Mesenchymal stem cell (in vitro differentiated cells and primary cell): Measurements from ENCODE around the gene NAIF1.

Source experiments
- DNase-seq: peaks from one replicate; pipeline ENCODE4 v3.0.0-alpha.2; 2013
- H2AFZ ChIP-seq: one replicate; pipeline ENCODE4 v1.6.1; 2013; ENCODE audit warnings: low read depth, mild to moderate bottlenecking, control low read depth, inconsistent platforms, low read length, moderate library complexity
- H2AK5ac ChIP-seq: 2 replicates; pipeline ENCODE4 v1.6.1; 2013; ENCODE audit warnings: low read length, moderate library complexity, mild to moderate bottlenecking, inconsistent platforms; ENCODE audit not compliant: severe bottlenecking
- H2BK120ac ChIP-seq: one replicate; pipeline ENCODE4 v1.6.1; 2013; ENCODE audit warnings: low read depth, mild to moderate bottlenecking, inconsistent platforms, low read length, moderate library complexity
- H2BK12ac ChIP-seq, 2 experiments: one replicate each; pipeline ENCODE4 v1.6.1; 2013; ENCODE audit warnings: inconsistent platforms in 2 of 2, low read length in 2 of 2, mild to moderate bottlenecking in 2 of 2, moderate library complexity in 2 of 2, control low read depth in 1 of 2
- H2BK15ac ChIP-seq: one replicate; pipeline ENCODE4 v1.6.1; 2013; ENCODE audit warnings: mild to moderate bottlenecking, low read depth, inconsistent platforms; ENCODE audit not compliant: poor library complexity, severe bottlenecking
- H2BK5ac ChIP-seq: 2 replicates; pipeline ENCODE4 v1.6.1; 2013; ENCODE audit warnings: low read depth, mild to moderate bottlenecking, low read length, control low read depth, inconsistent platforms; ENCODE audit not compliant: poor library complexity, severe bottlenecking
- H3K14ac ChIP-seq, 2 experiments: one replicate each; pipeline ENCODE4 v1.6.1; 2013; ENCODE audit warnings: inconsistent platforms in 2 of 2, low read length in 2 of 2, control low read depth in 1 of 2, mild to moderate bottlenecking in 1 of 2, moderate library complexity in 1 of 2
- H3K18ac ChIP-seq, 2 experiments: one replicate each; pipeline ENCODE4 v1.6.1; 2013; ENCODE audit warnings: inconsistent platforms in 2 of 2, low read length in 2 of 2, control low read depth in 1 of 2, low read depth in 1 of 2, mild to moderate bottlenecking in 1 of 2
- H3K23ac ChIP-seq, 2 experiments: one replicate each; pipeline ENCODE4 v1.6.1; 2013; ENCODE audit warnings: inconsistent platforms in 2 of 2, low read length in 2 of 2, mild to moderate bottlenecking in 2 of 2, moderate library complexity in 2 of 2, control low read depth in 1 of 2
- H3K27ac ChIP-seq: 2 replicates; pipeline ENCODE4 v1.5.1; 2013; ENCODE audit warnings: mild to moderate bottlenecking, moderate library complexity, low read length, control low read depth, inconsistent platforms; ENCODE audit not compliant: poor library complexity, severe bottlenecking
- H3K27me3 ChIP-seq, 2 experiments: 2 replicates each; pipeline versions ENCODE4 v1.6.1 to v1.7.0; 2013; ENCODE audit warnings: low read length in 2 of 2, mild to moderate bottlenecking in 2 of 2, moderate library complexity in 2 of 2, control low read depth in 1 of 2, inconsistent platforms in 1 of 2; ENCODE audit not compliant: control insufficient read depth in 1 of 2, insufficient read depth in 1 of 2
- H3K36me3 ChIP-seq, 2 experiments: 2 replicates each; pipeline versions ENCODE4 v1.6.1 to v1.7.0; 2013; ENCODE audit warnings: low read length in 2 of 2, control low read depth in 1 of 2, inconsistent platforms in 1 of 2, low read depth in 1 of 2, mild to moderate bottlenecking in 1 of 2; ENCODE audit not compliant: insufficient read depth in 2 of 2, control insufficient read depth in 1 of 2
- H3K4ac ChIP-seq, 2 experiments: one replicate each; pipeline ENCODE4 v1.6.1; 2013; ENCODE audit warnings: inconsistent platforms in 2 of 2, low read length in 2 of 2, mild to moderate bottlenecking in 2 of 2, moderate library complexity in 2 of 2, control low read depth in 1 of 2, low read depth in 1 of 2
- H3K4me1 ChIP-seq: 2 replicates; pipeline ENCODE4 v1.6.1; 2013; ENCODE audit warnings: low read depth, low read length, control low read depth; ENCODE audit not compliant: control insufficient read depth, insufficient read depth
- H3K4me2 ChIP-seq: 2 replicates; pipeline ENCODE4 v1.6.1; 2013; ENCODE audit warnings: low read length, mild to moderate bottlenecking, inconsistent platforms; ENCODE audit not compliant: poor library complexity, severe bottlenecking
- H3K4me3 ChIP-seq, 2 experiments: 2 replicates each; pipeline versions ENCODE4 v1.5.1 to v1.7.0; 2013; ENCODE audit warnings: low read length in 2 of 2, mild to moderate bottlenecking in 2 of 2, control low read depth in 1 of 2, low read depth in 1 of 2; ENCODE audit not compliant: insufficient read depth in 1 of 2
- H3K79me1 ChIP-seq: replicated peaks from 2 replicates; pipeline ENCODE4 v1.6.1; 2013; ENCODE audit warnings: mild to moderate bottlenecking, control low read depth, low read length, inconsistent platforms; ENCODE audit not compliant: poor library complexity, severe bottlenecking
- H3K9ac ChIP-seq: 2 replicates; pipeline ENCODE4 v1.7.0; 2013; ENCODE audit warnings: mild to moderate bottlenecking, low read length, moderate library complexity
- H3K9me3 ChIP-seq: 2 replicates; pipeline ENCODE4 v1.7.0; 2013; ENCODE audit warnings: mild to moderate bottlenecking, low read length; ENCODE audit not compliant: control insufficient read depth
- H4K8ac ChIP-seq: one replicate; pipeline ENCODE4 v1.6.1; 2013; ENCODE audit warnings: inconsistent platforms, mild to moderate bottlenecking, low read length, moderate library complexity
- H4K91ac ChIP-seq: one replicate; pipeline ENCODE4 v1.6.1; 2013; ENCODE audit warnings: mild to moderate bottlenecking, low read length, inconsistent platforms
- WGBS: methylation state at CpG from one replicate; pipeline ENCODE4 v1.1.7; 2013; ENCODE audit warnings: mixed read lengths; 5-methylcytosine and 5-hydroxymethylcytosine counted together

NAIF1 gene

DNA sequence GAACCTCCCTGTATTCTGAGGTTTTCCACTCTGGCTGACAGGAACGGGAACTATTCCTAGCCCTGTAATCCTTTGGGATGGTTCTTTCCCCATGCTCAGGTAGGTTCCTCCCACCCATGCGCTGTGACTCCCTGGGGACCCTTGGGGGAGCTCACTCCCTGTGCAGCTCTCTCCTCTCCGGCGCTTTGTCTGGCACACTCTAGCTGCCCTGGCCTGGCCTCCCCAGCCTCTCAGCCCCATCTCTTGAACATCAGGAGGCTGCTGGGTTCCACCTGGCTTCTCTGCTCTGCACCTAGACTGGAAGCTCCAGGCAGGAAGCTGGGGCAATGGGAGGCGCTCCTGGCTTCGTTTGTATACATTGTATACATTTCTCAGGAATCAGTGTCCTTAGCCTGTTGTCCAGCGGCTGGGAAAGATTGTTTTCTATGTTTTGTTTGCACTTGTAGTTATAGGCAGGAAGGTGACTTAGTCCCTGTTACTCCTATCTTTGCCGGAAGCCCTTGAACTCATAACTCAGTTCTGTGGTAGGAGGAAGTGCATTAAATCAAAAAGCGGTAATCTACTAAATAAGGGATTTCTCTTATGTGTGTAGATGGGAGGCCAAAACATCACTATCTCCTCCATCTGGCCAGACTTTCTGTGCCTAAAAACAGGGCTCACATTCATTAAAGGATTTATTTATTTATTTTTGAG is 21.3 kb upstream of the NAIF1 start:
- H4K8ac ChIP-seq, result peak overlapping the region; percentile 80
- H4K91ac ChIP-seq, result peak overlapping the region; percentile 48
- no peak overlapping the region for H2BK15ac ChIP-seq
- no peak overlapping the region for H3K18ac ChIP-seq
- DNase-seq, result no peak
- no peak overlapping the region for H3K4me2 ChIP-seq
- H2BK12ac ChIP-seq, result no peak overlapping the region
- no peaks in the 10 kb centered on the region for H3K27me3 ChIP-seq
- no peak overlapping the region for H2AFZ ChIP-seq
- H3K9me3 ChIP-seq, result no peaks in the 10 kb centered on the region
- H3K14ac ChIP-seq, result no peak overlapping the region
- no peak overlapping the region for H2BK120ac ChIP-seq
- H2BK5ac ChIP-seq, result no peak overlapping the region
- no peak overlapping the region for H3K4ac ChIP-seq
- peaks cover 0 to 6% of the 10 kb centered on the region in 2 experiments for H3K36me3 ChIP-seq
- H3K79me1 ChIP-seq, result peaks cover 41% of the 10 kb centered on the region
- no peak overlapping the region for H3K4me3 ChIP-seq
- no peak overlapping the region for H2AK5ac ChIP-seq
- H3K9ac ChIP-seq, result no peak overlapping the region
- H3K23ac ChIP-seq, result peak overlapping the region in 1 of 2 experiments; percentile 23
- peaks cover 9% of the 10 kb centered on the region for H3K4me1 ChIP-seq
- H3K27ac ChIP-seq, result no peak overlapping the region
- 80% methylated on average over 7 of the region's 9 CpGs for WGBS

DNA sequence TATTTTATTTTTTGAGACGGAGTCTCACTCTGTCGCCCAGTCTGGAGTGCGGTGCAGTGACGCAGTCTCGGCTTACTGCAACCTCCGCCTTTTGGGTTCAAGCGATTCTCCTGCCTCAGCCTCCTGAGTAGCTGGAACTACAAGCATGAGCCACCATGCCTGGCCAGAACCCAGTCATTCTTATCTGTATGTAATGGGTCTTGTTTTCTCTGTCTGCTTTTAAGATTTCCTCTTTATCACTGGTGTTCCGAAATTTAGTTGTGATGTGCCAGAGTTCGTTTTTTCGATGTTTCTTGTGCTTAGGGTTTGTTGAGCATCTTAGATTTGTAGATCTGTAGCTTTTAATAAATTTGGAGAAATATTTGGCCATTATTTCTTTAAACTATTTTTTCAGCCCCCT is 20.1 kb upstream of the NAIF1 start:
- Histone ChIP-seq H3K27me3 (no peaks in the 10 kb centered on the region), H3K4me3 (no peak overlapping the region), H2BK5ac (peak overlapping the region; percentile 19), H2BK15ac (no peak overlapping the region), H3K23ac (no peak overlapping the region), H3K4me1 (peaks cover 11% of the 10 kb centered on the region), H3K27ac (no peak overlapping the region), H3K4me2 (no peak overlapping the region), H3K79me1 (peaks cover 35% of the 10 kb centered on the region), H3K4ac (no peak overlapping the region), H3K36me3 (peaks cover 0 to 6% of the 10 kb centered on the region in 2 experiments), H2BK12ac (no peak overlapping the region), H2AFZ (no peak overlapping the region), H3K14ac (no peak overlapping the region), H2BK120ac (no peak overlapping the region), H4K8ac (no peak overlapping the region), H3K9ac (no peak overlapping the region), H4K91ac (no peak overlapping the region), H2AK5ac (no peak overlapping the region), H3K9me3 (no peaks in the 10 kb centered on the region), H3K18ac (no peak overlapping the region)
- DNase-seq, result no peak
- over 99% methylated on average over 10 of the region's 10 CpGs for WGBS

DNA sequence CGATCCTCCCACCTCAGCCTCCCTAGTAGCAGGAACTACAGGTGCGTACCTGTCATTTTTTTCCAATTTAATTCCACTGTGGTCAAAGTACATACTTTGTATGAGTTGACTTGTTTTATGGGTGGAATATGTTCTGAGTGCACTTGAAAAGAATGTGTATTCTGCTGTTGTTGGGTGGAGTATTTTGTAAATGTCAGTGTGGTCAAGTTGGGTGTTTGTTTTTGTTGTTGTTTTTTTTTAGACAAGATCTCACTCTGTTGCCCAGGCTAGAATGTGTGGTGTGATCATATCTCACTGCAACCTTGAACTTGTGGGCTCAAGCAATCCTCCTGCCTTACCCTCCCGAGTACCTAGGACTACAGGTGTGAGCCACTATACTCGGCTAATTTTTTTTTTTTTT is 18.8 kb upstream of the NAIF1 start:
- H2BK120ac ChIP-seq, result no peak overlapping the region
- no peak overlapping the region for H2BK15ac ChIP-seq
- H2BK12ac ChIP-seq, result no peak overlapping the region
- H3K9me3 ChIP-seq, result no peaks in the 10 kb centered on the region
- no peak overlapping the region for H2AFZ ChIP-seq
- H3K4me2 ChIP-seq, result no peak overlapping the region
- H3K18ac ChIP-seq, result no peak overlapping the region
- no peak overlapping the region for H3K9ac ChIP-seq
- H3K4me1 ChIP-seq, result peaks cover 10% of the 10 kb centered on the region
- H4K91ac ChIP-seq, result no peak overlapping the region
- H3K36me3 ChIP-seq, result peaks cover 0 to 6% of the 10 kb centered on the region in 2 experiments
- peaks cover 24% of the 10 kb centered on the region for H3K79me1 ChIP-seq
- H2BK5ac ChIP-seq, result no peak overlapping the region
- H3K4ac ChIP-seq, result no peak overlapping the region
- WGBS, result 98% methylated on average over 3 of the region's 4 CpGs
- H4K8ac ChIP-seq, result no peak overlapping the region
- no peak overlapping the region for H3K4me3 ChIP-seq
- no peak overlapping the region for H2AK5ac ChIP-seq
- no peak overlapping the region for H3K14ac ChIP-seq
- DNase-seq, result no peak
- H3K27me3 ChIP-seq, result no peaks in the 10 kb centered on the region
- H3K23ac ChIP-seq, result no peak overlapping the region
- H3K27ac ChIP-seq, result no peak overlapping the region

DNA sequence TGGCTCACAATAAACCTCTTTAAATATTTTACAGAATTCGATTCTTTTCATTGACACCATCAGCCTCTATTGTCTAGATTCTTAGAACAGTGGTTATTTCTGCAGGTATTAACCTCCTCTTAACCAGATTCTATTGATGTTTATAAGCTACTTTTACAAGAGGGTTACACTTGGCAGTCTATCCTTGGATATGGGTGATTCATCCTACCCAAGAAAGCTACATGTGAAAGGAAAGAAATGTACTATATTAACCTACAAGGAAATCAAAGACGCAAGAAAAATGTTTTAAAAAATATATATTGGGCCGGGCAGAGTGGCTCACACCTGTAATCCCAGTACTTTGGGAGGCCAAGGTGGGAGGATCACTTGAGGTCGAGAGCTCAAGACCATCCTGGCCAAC is 17.6 kb upstream of the NAIF1 start:
- H2BK12ac ChIP-seq, result no peak overlapping the region
- H4K91ac ChIP-seq, result no peak overlapping the region
- H3K9me3 ChIP-seq, result no peaks in the 10 kb centered on the region
- peaks cover 12% of the 10 kb centered on the region for H3K4me1 ChIP-seq
- no peak overlapping the region for H3K23ac ChIP-seq
- no peak overlapping the region for H3K14ac ChIP-seq
- 100% methylated on average over 1 of the region's 4 CpGs for WGBS
- no peak overlapping the region for H3K18ac ChIP-seq
- H3K4me2 ChIP-seq, result no peak overlapping the region
- no peak overlapping the region for H2AFZ ChIP-seq
- no peak overlapping the region for H4K8ac ChIP-seq
- H3K27ac ChIP-seq, result no peak overlapping the region
- H3K4ac ChIP-seq, result no peak overlapping the region
- H3K79me1 ChIP-seq, result peaks cover 23% of the 10 kb centered on the region
- no peaks in the 10 kb centered on the region for H3K27me3 ChIP-seq
- no peak overlapping the region for H3K9ac ChIP-seq
- H2BK120ac ChIP-seq, result no peak overlapping the region
- no peak overlapping the region for H2BK5ac ChIP-seq
- H2AK5ac ChIP-seq, result no peak overlapping the region
- H3K36me3 ChIP-seq, result peaks cover 0 to 6% of the 10 kb centered on the region in 2 experiments
- H2BK15ac ChIP-seq, result no peak overlapping the region
- H3K4me3 ChIP-seq, result no peak overlapping the region
- no peak for DNase-seq
